B cell (primary cell): ENCODE measurements around the gene RPS4Y1. TPM values are rescaled to one million over a fixed set of nuclear protein-coding genes. Genes with fewer than 3 reads are reported as not detected.
"Not testable (repeated sequence)": the region's sequence is repeated elsewhere in the genome, so short reads cannot be mapped to it uniquely, and the experiment has no call there.

Experiments used
- ATAC-seq: fragments of 200-7000 bp; cut with Tn5 transposase; one replicate; pipeline ENCODE4 v1.10.0; 2021; ENCODE audit warnings: low read depth, mild to moderate bottlenecking, moderate number of reproducible peaks, moderate library complexity
- CTCF ChIA-PET: fragments of 350-600 bp; sonication (Branson Sonifier 250); formaldehyde crosslinking; loops from one replicate; lab custom pipeline; 2021; ENCODE audit warnings: antibody characterized with exemption, inconsistent platforms; lab: Charles Lee
- POLR2A ChIA-PET: fragments of 350-600 bp; sonication (Branson Sonifier 250); formaldehyde crosslinking; loops from one replicate; lab custom pipeline; 2021; ENCODE audit warnings: antibody characterized with exemption; lab: Charles Lee
- DNase-seq: peaks from one replicate; pipeline ENCODE4 v3.0.0; 2013
- H2AFZ ChIP-seq: 2 replicates; pipeline ENCODE4 v1.6.1; 2012; ENCODE audit warnings: mild to moderate bottlenecking, low read depth, low read length; ENCODE audit not compliant: insufficient read depth, poor library complexity, severe bottlenecking
- H3K27ac ChIP-seq, 2 donors: 1 replicate in 1 of 2; 2 replicates in 1 of 2; pipeline ENCODE4 v1.5.1; 2012 to 2013; ENCODE audit warnings: low read length in 2 of 2, mild to moderate bottlenecking in 2 of 2, moderate library complexity in 1 of 2
- H3K27me3 ChIP-seq, 4 experiments: fragments of 200-600 bp in 1 of 4; sonication (generic) in 1 of 4; replicated peaks in 1 of 4; 1 replicate in 2 of 4; 2 replicates in 2 of 4; pipeline versions ENCODE4 v1.6.1 to v1.7.0; 2013 to 2016; ENCODE audit warnings: low read length in 3 of 4, mild to moderate bottlenecking in 2 of 4, mixed read lengths in 1 of 4, moderate library complexity in 1 of 4; ENCODE audit not compliant: insufficient read depth in 4 of 4, control insufficient read depth in 3 of 4; ENCODE audit errors: control extremely low read depth in 1 of 4
- H3K36me3 ChIP-seq, 2 experiments: replicated peaks in 1 of 2; 1 replicate in 1 of 2; 2 replicates in 1 of 2; pipeline versions ENCODE4 v1.6.1 to v1.7.1; 2013; ENCODE audit warnings: low read length in 1 of 2; ENCODE audit not compliant: insufficient read depth in 2 of 2, control insufficient read depth in 1 of 2; ENCODE audit errors: control extremely low read depth in 1 of 2, extremely low read depth in 1 of 2
- H3K4me1 ChIP-seq, 2 donors: fragments of 200-600 bp in 1 of 2; sonication (generic) in 1 of 2; 1 replicate in 1 of 2; 2 replicates in 1 of 2; pipeline versions ENCODE4 v1.5.1 to v1.6.1; 2013 to 2017; ENCODE audit warnings: low read length in 2 of 2; ENCODE audit not compliant: control insufficient read depth in 2 of 2, insufficient read depth in 2 of 2
- H3K4me2 ChIP-seq: replicated peaks from 2 replicates; pipeline ENCODE3; 2012; ENCODE audit warnings: mild to moderate bottlenecking, low read depth, low read length; ENCODE audit not compliant: poor library complexity, severe bottlenecking
- H3K4me3 ChIP-seq, 5 experiments: fragments of 200-600 bp in 1 of 5; sonication (generic) in 1 of 5; 1 replicate in 3 of 5; 2 replicates in 2 of 5; pipeline versions ENCODE4 v1.5.1 to v1.7.0; 2011 to 2016; ENCODE audit warnings: low read length in 4 of 5, mild to moderate bottlenecking in 4 of 5, low read depth in 2 of 5, control low read depth in 1 of 5, moderate library complexity in 1 of 5; ENCODE audit not compliant: insufficient read depth in 1 of 5; ENCODE audit errors: control extremely low read depth in 1 of 5, extremely low read depth in 1 of 5
- H3K79me2 ChIP-seq: fragments of 200-600 bp; sonication (generic); one replicate; pipeline ENCODE4 v1.6.0; 2016; ENCODE audit warnings: low read length; ENCODE audit not compliant: control insufficient read depth, insufficient read depth
- H3K9ac ChIP-seq: fragments of 200-600 bp; sonication (generic); 2 replicates; pipeline ENCODE4 v1.6.1; 2017; ENCODE audit warnings: mild to moderate bottlenecking, low read length, moderate library complexity
- H3K9me3 ChIP-seq, 3 donors: one replicate each; pipeline versions ENCODE4 v1.6.1 to v1.7.1; 2013; ENCODE audit warnings: low read length in 2 of 3; ENCODE audit not compliant: control insufficient read depth in 2 of 3, insufficient read depth in 1 of 3; ENCODE audit errors: control extremely low read depth in 1 of 3
- H4K20me1 ChIP-seq: 2 replicates; pipeline ENCODE4 v1.6.0; 2012; ENCODE audit warnings: mild to moderate bottlenecking, low read length; ENCODE audit not compliant: insufficient read depth, control insufficient read depth, poor library complexity, severe bottlenecking
- H3K27ac Mint-ChIP-seq: one replicate; pipeline ENCODE4 v1.8.0; 2021; ENCODE audit warnings: mixed read lengths
- H3K27me3 Mint-ChIP-seq: one replicate; pipeline ENCODE4 v1.8.0; 2021; ENCODE audit warnings: mixed read lengths
- H3K4me1 Mint-ChIP-seq: one replicate; pipeline ENCODE4 v1.8.0; 2021; ENCODE audit warnings: mixed read lengths
- H3K4me3 Mint-ChIP-seq: one replicate; pipeline ENCODE4 v1.8.0; 2021; ENCODE audit warnings: mixed read lengths
- H3K9me3 Mint-ChIP-seq: one replicate; pipeline ENCODE4 v1.8.0; 2022; ENCODE audit warnings: mixed read lengths; ENCODE audit not compliant: insufficient read depth
- EZH2 ChIP-seq: IDR thresholded peaks from 2 replicates; pipeline ENCODE4 v1.6.1; 2012; ENCODE audit warnings: borderline replicate concordance, low read depth, mild to moderate bottlenecking, moderate library complexity, low read length; ENCODE audit not compliant: insufficient read depth, poor library complexity, severe bottlenecking
- WGBS: methylation state at CpG from one replicate; pipeline ENCODE4 v1.1.5; 2013; ENCODE audit warnings: missing lambda C conversion rate; ENCODE audit not compliant: insufficient coverage; 5-methylcytosine and 5-hydroxymethylcytosine counted together
- intact Hi-C: fragments of 100-400 bp; cut with micrococcal nuclease; formaldehyde crosslinking; loops from one replicate; pipeline ENCODE4 v1.10.0; 2022
- polyA plus RNA-seq: library from polyadenylated mRNA; depleted of rRNA; stranded (reverse); fragments of >200 nt; gene quantifications from 2 replicates; pipeline ENCODE4 v1.2.3, GENCODE V29; 2012
- total RNA-seq, 2 donors: library from RNA; stranded (reverse); fragments of 120-200 nt in 1 of 2; gene quantifications; 1 replicate in 1 of 2; 2 replicates in 1 of 2; pipeline versions ENCODE4 v1.2.3 to v1.2.4, GENCODE V29; 2013 to 2022
- TF ChIP-seq, protein P1 (sequence below): fragments of 200-600 bp; IDR thresholded peaks from one replicate; pipeline ENCODE4 v1.8.0; 2022; ENCODE audit warnings: antibody characterized with exemption, mild to moderate bottlenecking

RPS4Y1 gene
- total and polyA plus RNA-seq, 2 donors (not counting 1 experiment from before 2014, with no cell fraction given): 304 TPM; not detected in 1

DNA sequence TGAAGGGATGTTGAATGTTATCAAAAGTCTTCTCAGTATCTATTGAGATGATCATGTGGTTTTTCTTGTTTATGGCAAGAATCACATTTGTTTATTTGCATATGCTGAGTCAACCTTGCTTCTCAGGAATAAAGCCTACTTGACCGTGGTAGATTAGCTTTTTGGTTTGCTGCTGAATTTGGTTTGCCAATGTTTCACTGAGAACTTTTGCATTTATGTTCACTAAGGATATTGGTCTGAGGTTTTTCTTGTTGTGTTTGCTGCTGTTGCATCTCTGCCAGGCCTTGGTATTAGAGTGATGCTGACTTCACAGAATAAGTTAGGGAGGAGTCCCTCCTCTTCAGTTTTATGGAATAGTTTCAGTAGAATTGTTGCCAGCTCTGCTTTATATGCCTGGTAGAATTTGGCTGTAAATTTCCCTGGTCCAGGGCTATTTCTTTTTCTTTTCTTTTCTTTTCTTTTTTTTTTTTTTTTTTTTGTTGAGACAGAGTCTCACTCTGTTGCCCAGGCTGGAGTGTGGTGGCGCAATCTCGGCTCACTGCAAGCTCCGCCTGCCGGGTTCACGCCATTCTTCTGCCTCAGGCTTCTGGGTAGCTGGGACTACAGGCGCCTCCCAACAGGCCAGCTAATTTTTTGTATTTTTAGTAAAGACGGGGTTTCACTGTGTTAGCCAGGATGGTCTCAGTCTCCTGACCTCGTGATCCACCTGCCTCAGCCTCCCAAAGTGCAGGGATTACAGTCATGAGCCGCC lies 24.1 kb upstream of the RPS4Y1 start:
- H2AFZ ChIP-seq, H3K4me1 Mint-ChIP-seq, H3K9ac ChIP-seq, H3K27ac ChIP-seq, H3K27me3 ChIP-seq, H3K36me3 ChIP-seq, H3K4me3 ChIP-seq, H3K9me3 ChIP-seq, CTCF ChIA-PET, H3K4me2 ChIP-seq, H4K20me1 ChIP-seq, H3K27ac Mint-ChIP-seq, H3K4me3 Mint-ChIP-seq, POLR2A ChIA-PET, intact Hi-C loops, H3K79me2 ChIP-seq, H3K9me3 Mint-ChIP-seq, DNase-seq, ATAC-seq, H3K4me1 ChIP-seq: not testable (repeated sequence)
- H3K27me3 Mint-ChIP-seq: peaks cover 32% of the 10 kb centered on the region
- WGBS: no CpG with 5 or more reads among the region's 10 CpGs

GRCh38 chrY:2824471-2824870 lies 16.9 kb upstream of the RPS4Y1 start:
- TF ChIP-seq, protein P1, sequence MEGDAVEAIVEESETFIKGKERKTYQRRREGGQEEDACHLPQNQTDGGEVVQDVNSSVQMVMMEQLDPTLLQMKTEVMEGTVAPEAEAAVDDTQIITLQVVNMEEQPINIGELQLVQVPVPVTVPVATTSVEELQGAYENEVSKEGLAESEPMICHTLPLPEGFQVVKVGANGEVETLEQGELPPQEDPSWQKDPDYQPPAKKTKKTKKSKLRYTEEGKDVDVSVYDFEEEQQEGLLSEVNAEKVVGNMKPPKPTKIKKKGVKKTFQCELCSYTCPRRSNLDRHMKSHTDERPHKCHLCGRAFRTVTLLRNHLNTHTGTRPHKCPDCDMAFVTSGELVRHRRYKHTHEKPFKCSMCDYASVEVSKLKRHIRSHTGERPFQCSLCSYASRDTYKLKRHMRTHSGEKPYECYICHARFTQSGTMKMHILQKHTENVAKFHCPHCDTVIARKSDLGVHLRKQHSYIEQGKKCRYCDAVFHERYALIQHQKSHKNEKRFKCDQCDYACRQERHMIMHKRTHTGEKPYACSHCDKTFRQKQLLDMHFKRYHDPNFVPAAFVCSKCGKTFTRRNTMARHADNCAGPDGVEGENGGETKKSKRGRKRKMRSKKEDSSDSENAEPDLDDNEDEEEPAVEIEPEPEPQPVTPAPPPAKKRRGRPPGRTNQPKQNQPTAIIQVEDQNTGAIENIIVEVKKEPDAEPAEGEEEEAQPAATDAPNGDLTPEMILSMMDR: no peak
- no peak for TF ChIP-seq EZH2
- Histone ChIP-seq H2AFZ (no peak overlapping the region), H3K9ac (no peak overlapping the region), H4K20me1 (no peaks in the 10 kb centered on the region), H3K27ac (no peak overlapping the region), H3K4me2 (no peak overlapping the region), H3K36me3 (no peaks in the 10 kb centered on the region), H3K9me3 (no peaks in the 10 kb centered on the region), H3K4me1 (no peaks in the 10 kb centered on the region), H3K4me3 (no peak overlapping the region), H3K27me3 (peaks cover 0 to 6% (median under 1%) of the 10 kb centered on the region in 4 experiments), H3K79me2 (no peaks in the 10 kb centered on the region)
- DNase-seq: no peak
- ChIA-PET POLR2A (no interaction called here), CTCF (no interaction called here)
- Mint-ChIP-seq H3K27me3 (peaks cover 31% of the 10 kb centered on the region), H3K9me3 (no peaks in the 10 kb centered on the region), H3K4me1 (no peaks in the 10 kb centered on the region), H3K4me3 (no peak overlapping the region), H3K27ac (no peak overlapping the region)
- intact Hi-C loops: no loop called here
- no peak for ATAC-seq
- WGBS: no CpG with 5 or more reads among the region's 3 CpGs
